Stimulated activated naive CD8-positive, alpha-beta T cell treated with anti-CD3 and anti-CD28 coated beads, Interleukin-15, Interleukin-2, amounts not matched to agents 100 ng/mL and 50 ng/mL, for 24 hours (primary cell): Measurements from ENCODE around the gene SCARB2.
A peak's percentile ranks its signal among the peaks of the same experiment; 100 is the strongest.

Experiments used
- H3K27ac Mint-ChIP-seq: one replicate; pipeline ENCODE4 v1.8.0; 2021; ENCODE audit warnings: mild to moderate bottlenecking, mixed read lengths
- H3K27me3 Mint-ChIP-seq: one replicate; pipeline ENCODE4 v1.8.0; 2021; ENCODE audit warnings: mixed read lengths
- H3K36me3 Mint-ChIP-seq: one replicate; pipeline ENCODE4 v1.8.0; 2021; ENCODE audit warnings: low read depth, mixed read lengths
- H3K4me1 Mint-ChIP-seq: one replicate; pipeline ENCODE4 v1.8.0; 2021; ENCODE audit warnings: low read depth, mixed read lengths
- H3K4me3 Mint-ChIP-seq: one replicate; pipeline ENCODE4 v1.8.0; 2021; ENCODE audit warnings: mild to moderate bottlenecking, mixed read lengths
- H3K9me3 Mint-ChIP-seq: one replicate; pipeline ENCODE4 v1.8.0; 2021; ENCODE audit warnings: mixed read lengths

Gene SCARB2

DNA sequence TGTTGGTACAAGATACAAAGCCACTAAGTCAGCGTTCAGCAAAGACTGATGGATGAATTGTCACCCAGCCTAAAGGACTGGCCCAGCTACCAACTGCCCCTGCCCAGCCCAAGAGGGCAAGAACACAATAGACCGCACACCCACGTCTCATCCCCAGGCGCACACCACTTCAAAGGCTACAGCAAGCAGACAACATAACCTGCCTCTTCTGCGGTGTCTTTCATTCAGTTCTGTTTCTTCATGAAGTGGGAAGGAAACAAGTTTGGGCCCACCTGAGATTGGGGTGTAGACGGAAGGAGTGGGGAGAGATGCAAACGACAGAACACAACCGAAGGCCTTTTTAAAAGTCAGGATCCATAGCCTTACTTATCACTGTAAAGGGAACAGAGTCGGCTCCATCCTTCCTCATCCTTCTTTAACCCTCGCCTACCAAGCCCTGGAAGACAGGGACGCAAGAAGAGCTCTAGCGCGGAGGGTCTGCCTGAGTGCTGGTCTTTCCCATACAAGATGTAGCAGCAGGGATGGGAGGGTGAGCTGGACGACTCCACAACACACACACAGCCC is 691 bp downstream of the SCARB2 start:
- Mint-ChIP-seq H3K36me3 (no peaks in the 10 kb centered on the region), H3K9me3 (no peaks in the 10 kb centered on the region), H3K4me1 (peaks cover 39% of the 10 kb centered on the region), H3K27ac (peak overlapping the region; percentile 74), H3K4me3 (peak overlapping the region; percentile 76), H3K27me3 (peaks cover 3% of the 10 kb centered on the region)

GRCh38 chr4:76211769-76212708 is 1.6 kb downstream of the SCARB2 start:
- H3K9me3 Mint-ChIP-seq, result no peaks in the 10 kb centered on the region
- no peaks in the 10 kb centered on the region for H3K36me3 Mint-ChIP-seq
- H3K4me3 Mint-ChIP-seq, result peak overlapping the region; percentile 76
- H3K27ac Mint-ChIP-seq, result peak overlapping the region; percentile 27
- peaks cover 3% of the 10 kb centered on the region for H3K27me3 Mint-ChIP-seq
- peaks cover 43% of the 10 kb centered on the region for H3K4me1 Mint-ChIP-seq

DNA sequence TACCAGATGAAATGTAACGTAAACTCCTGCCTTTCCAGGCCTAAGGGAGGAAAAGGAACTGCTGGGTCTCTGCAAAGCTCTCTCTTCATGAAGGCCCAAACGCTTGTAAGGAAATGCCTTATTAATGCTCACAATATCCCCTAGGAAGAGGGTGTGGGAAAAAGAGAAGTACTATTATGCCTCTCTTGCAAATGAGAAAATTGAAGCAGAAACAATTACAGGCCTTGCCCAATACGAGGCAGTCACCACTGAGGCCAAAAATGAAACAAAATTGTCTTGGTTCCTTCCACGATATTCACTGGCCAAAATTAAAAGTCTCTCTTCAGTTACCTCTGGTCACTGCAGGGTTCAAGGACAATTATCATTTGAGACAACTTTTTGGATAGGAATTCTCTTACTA is 3.2 kb downstream of the SCARB2 start:
- Mint-ChIP-seq H3K27me3 (no peaks in the 10 kb centered on the region), H3K36me3 (no peaks in the 10 kb centered on the region), H3K9me3 (no peaks in the 10 kb centered on the region), H3K4me1 (peaks cover 46% of the 10 kb centered on the region), H3K4me3 (no peak overlapping the region), H3K27ac (no peak overlapping the region)

DNA sequence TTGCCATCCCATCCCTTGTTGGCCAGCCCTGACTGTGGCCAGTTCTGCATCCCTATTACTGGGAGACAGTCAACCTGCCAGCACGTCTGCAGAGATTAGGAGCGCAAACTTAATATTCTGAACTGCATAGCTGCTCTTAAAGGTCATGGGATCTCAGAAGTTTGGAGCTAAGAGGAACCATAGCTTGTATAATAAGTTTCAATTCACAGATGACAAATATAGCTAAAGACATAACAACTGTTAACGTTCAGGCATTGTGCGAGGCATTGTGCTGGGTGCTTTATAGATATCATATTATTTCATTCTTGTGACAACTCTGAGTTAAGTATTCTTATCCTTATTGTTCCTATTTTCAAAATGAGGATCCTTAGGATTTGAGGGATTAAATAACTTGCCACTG is 3.7 kb downstream of the SCARB2 start:
- Mint-ChIP-seq H3K4me3 (no peak overlapping the region), H3K36me3 (no peaks in the 10 kb centered on the region), H3K27me3 (no peaks in the 10 kb centered on the region), H3K4me1 (peaks cover 43% of the 10 kb centered on the region), H3K9me3 (no peaks in the 10 kb centered on the region), H3K27ac (no peak overlapping the region)

DNA sequence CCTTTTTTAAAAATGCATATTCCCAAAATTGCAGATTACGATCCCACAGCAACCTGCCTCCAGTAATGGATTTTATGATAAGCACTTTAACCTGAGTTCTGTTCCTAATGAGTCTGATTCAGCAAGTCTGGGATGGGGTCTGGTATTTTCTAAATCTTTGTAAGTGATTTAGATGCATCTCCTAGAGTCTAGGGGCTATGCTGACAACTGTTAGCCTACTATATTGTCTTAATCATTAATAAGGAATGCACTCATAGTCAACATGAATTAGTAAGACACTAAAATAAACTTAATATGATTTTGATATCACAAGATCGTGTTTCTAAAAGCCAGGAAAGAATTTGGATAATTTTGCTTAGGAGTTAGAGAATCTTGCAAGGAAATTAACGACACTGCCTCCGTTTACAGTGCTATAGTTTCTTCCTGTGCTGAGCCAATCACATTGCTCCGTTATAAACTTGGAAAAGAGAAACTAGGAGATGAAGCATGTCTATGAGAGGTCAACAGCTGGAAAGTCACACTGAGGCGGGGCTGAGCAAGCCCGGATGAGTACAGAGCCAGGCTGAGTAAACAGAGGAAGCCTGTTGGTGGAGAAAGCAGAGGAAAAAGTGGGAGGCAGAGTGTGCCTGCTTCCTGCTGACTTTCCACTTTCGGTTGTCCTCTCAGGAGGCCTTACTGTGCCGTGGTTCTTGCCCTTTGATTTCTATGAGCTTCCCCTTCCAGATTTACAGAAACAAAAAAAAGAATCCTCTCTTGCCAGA is 5.4 kb downstream of the SCARB2 start:
- H3K4me3 Mint-ChIP-seq, result no peak overlapping the region
- no peaks in the 10 kb centered on the region for H3K36me3 Mint-ChIP-seq
- H3K9me3 Mint-ChIP-seq, result no peaks in the 10 kb centered on the region
- H3K27ac Mint-ChIP-seq, result no peak overlapping the region
- peaks cover 30% of the 10 kb centered on the region for H3K4me1 Mint-ChIP-seq
- H3K27me3 Mint-ChIP-seq, result no peaks in the 10 kb centered on the region

- no peaks in the 10 kb centered on the region for H3K9me3 Mint-ChIP-seq
- no peaks in the 10 kb centered on the region for H3K36me3 Mint-ChIP-seq
- peaks cover 25% of the 10 kb centered on the region for H3K4me1 Mint-ChIP-seq
- H3K27ac Mint-ChIP-seq, result no peak overlapping the region
- H3K4me3 Mint-ChIP-seq, result no peak overlapping the region
- no peaks in the 10 kb centered on the region for H3K27me3 Mint-ChIP-seq
Observed at GRCh38 chr4:76207549-76207948, 6.1 kb downstream of the SCARB2 start.

GRCh38 chr4:76206222-76206942 is 7.2 kb downstream of the SCARB2 start:
- Mint-ChIP-seq H3K9me3 (no peaks in the 10 kb centered on the region), H3K4me3 (no peak overlapping the region), H3K36me3 (no peaks in the 10 kb centered on the region), H3K27me3 (no peaks in the 10 kb centered on the region), H3K27ac (no peak overlapping the region), H3K4me1 (peaks cover 23% of the 10 kb centered on the region)

- no peak overlapping the region for H3K4me3 Mint-ChIP-seq
- no peaks in the 10 kb centered on the region for H3K36me3 Mint-ChIP-seq
- H3K9me3 Mint-ChIP-seq, result no peaks in the 10 kb centered on the region
- H3K4me1 Mint-ChIP-seq, result peaks cover 29% of the 10 kb centered on the region
- H3K27ac Mint-ChIP-seq, result no peak overlapping the region
- no peaks in the 10 kb centered on the region for H3K27me3 Mint-ChIP-seq
Observed at GRCh38 chr4:76205476-76205875, 8.1 kb downstream of the SCARB2 start.

- Mint-ChIP-seq H3K36me3 (no peaks in the 10 kb centered on the region), H3K4me3 (no peak overlapping the region), H3K9me3 (no peaks in the 10 kb centered on the region), H3K27ac (no peak overlapping the region), H3K4me1 (peaks cover 34% of the 10 kb centered on the region), H3K27me3 (no peaks in the 10 kb centered on the region)
Observed at GRCh38 chr4:76204936-76205335, 8.7 kb downstream of the SCARB2 start.

DNA sequence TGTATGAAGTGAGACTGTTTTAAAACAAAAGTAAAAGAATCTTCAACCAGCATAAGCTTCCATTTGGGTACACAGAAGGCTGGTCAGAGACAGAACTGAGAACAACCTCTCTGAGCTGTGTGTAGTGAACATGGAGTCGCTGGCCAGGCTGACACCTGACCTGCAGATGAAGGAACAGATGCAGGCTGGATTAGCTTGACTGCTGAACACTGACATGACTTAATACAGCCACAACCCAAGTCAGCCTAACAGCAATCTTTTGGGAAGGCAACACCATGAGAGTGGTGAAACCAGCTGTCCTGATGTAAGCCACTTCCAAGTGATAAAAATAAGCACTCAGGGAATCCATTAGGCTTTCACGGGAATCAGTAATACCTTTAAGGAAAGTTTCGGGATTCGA is 10.1 kb downstream of the SCARB2 start:
- H3K4me3 Mint-ChIP-seq, result no peak overlapping the region
- H3K4me1 Mint-ChIP-seq, result peaks cover 44% of the 10 kb centered on the region
- H3K27me3 Mint-ChIP-seq, result no peaks in the 10 kb centered on the region
- H3K27ac Mint-ChIP-seq, result no peak overlapping the region
- no peaks in the 10 kb centered on the region for H3K9me3 Mint-ChIP-seq
- no peaks in the 10 kb centered on the region for H3K36me3 Mint-ChIP-seq

- Mint-ChIP-seq H3K4me3 (no peak overlapping the region), H3K27me3 (no peaks in the 10 kb centered on the region), H3K9me3 (no peaks in the 10 kb centered on the region), H3K27ac (no peak overlapping the region), H3K4me1 (peaks cover 51% of the 10 kb centered on the region), H3K36me3 (no peaks in the 10 kb centered on the region)
Observed at GRCh38 chr4:76201276-76201675, 12.3 kb downstream of the SCARB2 start.

DNA sequence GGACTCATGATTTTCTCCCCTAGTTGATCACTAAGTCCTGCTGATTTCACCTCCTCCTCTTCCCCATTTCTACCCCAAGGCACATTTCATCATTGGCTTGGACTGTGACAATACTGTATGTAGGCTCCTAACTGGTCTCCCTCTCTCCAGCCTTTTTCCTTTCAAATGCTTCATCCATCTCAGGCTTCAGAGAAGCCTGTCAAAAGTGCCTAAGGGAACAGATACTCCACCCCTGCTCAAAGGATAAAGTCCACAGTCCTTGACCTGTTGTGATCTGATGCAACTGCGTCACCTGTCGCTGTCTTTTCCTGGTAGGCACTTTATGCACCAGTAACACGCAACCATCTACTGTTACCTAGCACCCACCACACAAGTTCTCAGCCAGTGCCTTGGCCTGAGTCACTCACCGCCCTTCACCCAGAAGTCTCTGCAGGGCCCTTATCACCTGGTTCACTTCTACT is 12.8 kb downstream of the SCARB2 start:
- no peaks in the 10 kb centered on the region for H3K27me3 Mint-ChIP-seq
- peak overlapping the region; percentile 46 for H3K27ac Mint-ChIP-seq
- no peaks in the 10 kb centered on the region for H3K36me3 Mint-ChIP-seq
- no peak overlapping the region for H3K4me3 Mint-ChIP-seq
- H3K4me1 Mint-ChIP-seq, result peaks cover 51% of the 10 kb centered on the region
- no peaks in the 10 kb centered on the region for H3K9me3 Mint-ChIP-seq

GRCh38 chr4:76199664-76200211 is 13.9 kb downstream of the SCARB2 start:
- peak overlapping the region; percentile 55 for H3K27ac Mint-ChIP-seq
- peak overlapping the region; percentile 47 for H3K4me3 Mint-ChIP-seq
- H3K27me3 Mint-ChIP-seq, result no peaks in the 10 kb centered on the region
- H3K36me3 Mint-ChIP-seq, result peaks cover 3% of the 10 kb centered on the region
- H3K9me3 Mint-ChIP-seq, result no peaks in the 10 kb centered on the region
- H3K4me1 Mint-ChIP-seq, result peaks cover 51% of the 10 kb centered on the region
